ENCODE measurements around the gene TTLL9.

The TTLL9 gene

GRCh38 chr20:31877684-31878083, 7.2 kb downstream of the TTLL9 start:
- in situ Hi-C loops (cut with MboI; ENCODE audit: low sequenced_read_pairs), result no loop called here

GRCh38 chr20:31879143-31879987, 8.9 kb downstream of the TTLL9 start:
- in situ Hi-C loops (cut with MboI; ENCODE audit: low sequenced_read_pairs), result no loop called here

DNA sequence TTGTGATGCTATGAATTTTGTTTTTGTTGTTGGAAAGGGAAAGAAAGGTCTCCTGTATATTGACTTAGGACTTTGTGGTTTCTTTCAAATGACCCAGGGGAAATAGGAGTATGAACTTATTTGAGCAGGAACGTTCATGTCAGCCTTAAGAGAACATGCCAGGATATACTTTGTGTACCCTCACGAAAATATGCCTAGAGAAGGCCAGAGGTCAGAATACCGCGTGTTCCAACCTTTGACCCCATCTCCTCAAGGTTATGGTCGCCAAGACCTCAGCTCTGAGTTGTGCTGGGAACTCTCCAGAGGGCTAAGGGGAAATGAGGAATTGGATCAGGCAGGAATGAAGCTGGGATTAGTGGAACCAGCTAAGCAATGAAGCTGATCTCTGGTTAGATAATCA, 11.5 kb downstream of the TTLL9 start:
- in situ Hi-C loops (cut with MboI; ENCODE audit: low sequenced_read_pairs), result no loop called here

- in situ Hi-C loops (cut with MboI; ENCODE audit: low sequenced_read_pairs), result no loop called here
Observed at GRCh38 chr20:31883829-31884228, 13.4 kb downstream of the TTLL9 start.

- in situ Hi-C loops (cut with MboI; ENCODE audit: low sequenced_read_pairs), result no loop called here
Observed at GRCh38 chr20:31890646-31891045, 20.2 kb downstream of the TTLL9 start.

DNA sequence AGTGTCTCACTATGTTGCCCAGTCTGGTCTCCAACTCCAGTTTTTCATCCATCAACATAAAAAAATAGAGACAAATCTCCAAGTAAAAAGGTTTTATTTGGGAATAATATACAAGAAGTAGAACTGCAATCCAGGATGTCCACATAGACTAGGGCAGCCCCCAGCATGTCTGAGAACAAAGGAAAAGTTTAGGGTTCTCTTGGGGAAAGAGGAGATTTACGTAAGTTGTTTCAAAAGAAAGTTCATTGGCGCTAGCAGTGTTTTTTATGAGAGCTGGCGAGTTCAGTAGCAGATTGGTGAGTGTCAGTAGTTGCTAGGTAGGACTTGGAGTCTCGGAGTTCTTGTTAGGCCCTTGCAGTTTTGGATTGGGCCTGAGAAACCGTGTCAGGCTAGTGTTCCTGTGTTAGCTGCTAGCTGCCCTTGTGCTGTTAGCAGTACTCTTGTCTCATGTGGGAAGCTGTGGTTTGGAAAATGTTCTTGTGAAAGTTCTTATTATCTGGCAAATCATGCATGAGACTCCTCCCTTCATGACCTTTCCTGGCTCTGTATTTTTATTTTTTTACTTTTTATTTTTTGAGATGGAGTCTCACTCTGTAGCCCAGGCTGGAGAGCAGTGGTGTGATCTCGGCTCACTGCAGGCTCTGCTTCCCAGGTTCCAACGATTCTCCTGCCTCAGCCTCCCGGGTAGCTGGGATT, 24.7 kb downstream of the TTLL9 start:
- in situ Hi-C loops (cut with MboI; ENCODE audit: low sequenced_read_pairs), result no loop called here

DNA sequence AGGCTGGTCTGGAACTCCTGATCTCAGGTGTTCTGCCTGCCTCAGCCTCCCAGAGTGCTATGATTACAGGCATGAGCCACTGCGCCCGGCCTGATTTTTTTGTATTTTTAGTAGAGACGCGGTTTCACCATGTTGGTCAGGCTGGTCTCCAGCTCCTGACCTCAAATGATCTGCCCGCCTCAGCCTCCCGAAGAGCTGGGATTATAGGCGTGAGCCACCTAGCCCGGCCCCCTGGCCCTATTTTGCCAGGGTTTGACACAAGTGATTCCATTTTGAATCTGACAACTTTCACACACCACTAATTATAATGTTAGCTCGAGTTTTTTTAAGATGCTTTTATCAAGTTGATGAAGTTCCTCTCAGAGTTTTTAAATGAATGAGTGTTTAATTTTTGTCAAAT, 25.6 kb downstream of the TTLL9 start:
- in situ Hi-C loops (cut with MboI; ENCODE audit: low sequenced_read_pairs), result no loop called here

DNA sequence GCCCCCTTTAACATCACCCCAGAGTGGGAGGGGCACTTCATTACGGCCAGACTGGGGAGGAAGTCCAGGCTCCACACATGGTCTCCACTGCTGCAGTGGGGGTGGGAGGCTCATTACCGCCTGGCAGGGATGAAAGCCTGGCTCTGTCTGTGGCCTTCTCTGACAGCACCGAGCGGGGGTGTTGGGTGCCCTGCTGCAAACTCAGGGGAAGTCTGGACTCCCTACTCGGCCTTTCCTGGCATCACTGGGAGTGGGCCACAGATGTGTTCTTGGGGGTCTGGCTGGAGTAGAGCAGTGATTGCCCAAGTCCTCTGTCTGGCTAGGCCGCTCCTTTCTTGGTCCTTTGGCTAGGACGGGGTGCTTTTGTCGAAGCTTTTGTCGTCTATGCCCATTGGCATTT, 27.1 kb downstream of the TTLL9 start:
- in situ Hi-C loops (cut with MboI; ENCODE audit: low sequenced_read_pairs), result no loop called here

GRCh38 chr20:31901615-31902014, 31.2 kb downstream of the TTLL9 start:
- in situ Hi-C loops (cut with MboI; ENCODE audit: low sequenced_read_pairs), result no loop called here

- in situ Hi-C loops (cut with MboI; ENCODE audit: low sequenced_read_pairs), result no loop called here
Observed at GRCh38 chr20:31903627-31904386, 33.4 kb downstream of the TTLL9 start.

- in situ Hi-C loops (cut with MboI; ENCODE audit: low sequenced_read_pairs), result no loop called here
Observed at GRCh38 chr20:31906001-31906400, 35.6 kb downstream of the TTLL9 start.

DNA sequence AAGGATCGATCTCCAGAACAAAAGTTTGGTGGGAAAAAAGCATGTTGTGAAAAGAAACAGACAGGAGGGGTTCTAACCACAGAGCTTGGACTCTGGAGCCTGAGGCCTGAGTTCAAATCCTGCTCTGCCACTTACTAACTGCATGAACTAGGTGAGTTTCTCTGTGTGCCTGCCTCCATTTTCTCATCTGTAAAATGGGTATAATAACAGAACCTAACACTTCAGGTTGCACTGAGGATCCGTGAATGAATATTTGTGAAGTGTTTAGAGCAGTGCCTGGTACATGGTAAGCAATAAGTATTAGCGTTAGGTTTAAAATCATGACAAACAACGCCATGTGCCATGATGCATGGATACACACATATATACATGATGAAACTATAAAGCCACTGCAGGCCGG, 36.6 kb downstream of the TTLL9 start:
- in situ Hi-C loops (cut with MboI; ENCODE audit: low sequenced_read_pairs), result no loop called here

- in situ Hi-C loops (cut with MboI; ENCODE audit: low sequenced_read_pairs), result no loop called here
Observed at GRCh38 chr20:31908016-31908415, 37.6 kb downstream of the TTLL9 start.

DNA sequence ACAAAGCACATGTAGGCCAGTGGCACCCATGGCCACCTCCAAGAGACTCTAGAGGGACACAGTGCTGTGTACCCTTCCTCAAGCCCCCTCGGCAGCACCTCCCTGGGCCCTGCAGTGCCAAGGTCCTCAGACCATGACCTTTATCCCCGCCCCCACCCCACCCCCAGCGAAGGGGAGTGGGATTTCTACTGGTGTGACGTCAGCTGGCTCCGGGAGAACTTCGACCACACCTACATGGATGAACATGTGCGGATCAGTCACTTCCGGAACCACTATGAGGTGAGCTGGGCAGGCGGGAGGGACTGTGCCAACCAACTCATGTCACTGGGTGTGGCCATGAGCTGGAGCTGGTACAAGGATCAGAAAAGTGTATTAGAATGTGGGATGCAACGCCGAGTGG, 38.0 kb downstream of the TTLL9 start:
- in situ Hi-C loops (cut with MboI; ENCODE audit: low sequenced_read_pairs), result no loop called here

GRCh38 chr20:31909253-31910070, 39.0 kb downstream of the TTLL9 start:
- in situ Hi-C loops (cut with MboI; ENCODE audit: low sequenced_read_pairs), result no loop called here

DNA sequence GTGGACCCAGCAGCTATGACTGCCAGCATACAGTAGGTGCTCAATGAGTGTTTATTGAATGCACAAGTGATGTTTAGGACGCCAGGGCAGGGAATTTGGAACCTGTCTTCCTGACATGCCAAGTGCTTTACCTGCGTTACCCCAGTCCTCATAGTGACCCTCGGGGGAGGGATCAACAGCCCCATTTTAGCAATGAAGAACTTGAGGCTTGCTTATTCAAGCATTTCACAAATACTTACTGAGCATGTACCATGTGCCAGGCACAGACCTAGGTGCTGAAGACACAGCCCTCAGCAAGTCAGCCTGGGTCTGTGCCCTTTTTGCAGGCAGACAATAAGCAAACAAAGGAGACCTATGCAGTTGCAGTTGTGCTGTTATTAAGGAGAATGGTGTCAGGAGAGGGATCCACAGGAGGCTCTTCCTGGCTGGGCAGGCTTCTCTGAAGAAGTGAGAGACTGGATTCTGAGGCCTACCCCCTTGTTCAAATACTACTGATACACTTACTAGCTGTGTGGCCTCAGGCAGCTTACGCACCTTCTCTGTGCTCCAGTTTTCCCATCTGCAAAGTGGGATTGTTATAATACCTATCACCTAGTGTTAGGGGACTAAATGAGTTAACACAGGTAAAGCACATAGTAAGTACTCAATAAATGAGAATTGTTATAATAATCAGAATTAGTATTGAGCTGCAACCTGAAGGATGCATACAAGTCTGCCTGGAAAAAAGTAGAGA, 39.8 kb downstream of the TTLL9 start:
- in situ Hi-C loops (cut with MboI; ENCODE audit: low sequenced_read_pairs), result no loop called here

DNA sequence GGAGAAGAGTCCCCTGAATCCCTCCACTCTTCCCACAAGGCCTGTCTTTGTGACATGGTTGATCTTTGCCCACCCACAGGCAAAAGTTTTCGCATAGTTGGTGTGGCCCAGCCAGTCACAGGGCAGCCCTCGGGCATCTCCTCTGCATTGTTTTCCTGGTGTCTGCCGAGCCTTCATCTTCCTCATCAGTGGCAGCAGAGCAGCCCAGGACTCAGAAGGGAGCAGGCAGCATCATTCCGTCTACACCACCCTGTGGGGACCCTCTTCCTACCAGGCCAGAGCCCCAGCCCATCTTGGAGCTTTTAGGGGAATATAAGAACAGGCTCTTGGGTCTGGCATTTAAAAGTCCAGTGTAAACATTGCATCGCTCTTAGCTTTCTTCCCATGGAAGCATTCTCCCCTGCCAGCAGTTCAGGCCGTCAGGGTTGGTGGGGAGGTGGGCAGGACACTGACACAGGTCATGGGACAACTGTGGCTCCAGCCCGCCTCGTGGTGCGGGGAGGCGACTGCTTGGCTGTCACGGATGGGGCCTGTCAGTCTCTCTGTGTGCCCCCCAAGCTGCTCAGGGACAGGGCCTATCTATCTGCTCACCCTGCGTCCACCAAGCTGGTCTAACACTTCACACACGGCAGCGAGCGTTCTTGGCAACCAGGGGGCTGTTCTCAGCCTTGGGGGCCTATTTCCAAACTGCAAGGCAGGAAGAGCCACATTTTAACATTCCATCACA, 43.2 kb downstream of the TTLL9 start:
- in situ Hi-C loops (cut with MboI; ENCODE audit: low sequenced_read_pairs), result no loop called here

GRCh38 chr20:31914170-31914569, 43.7 kb downstream of the TTLL9 start:
- in situ Hi-C loops (cut with MboI; ENCODE audit: low sequenced_read_pairs), result no loop called here

DNA sequence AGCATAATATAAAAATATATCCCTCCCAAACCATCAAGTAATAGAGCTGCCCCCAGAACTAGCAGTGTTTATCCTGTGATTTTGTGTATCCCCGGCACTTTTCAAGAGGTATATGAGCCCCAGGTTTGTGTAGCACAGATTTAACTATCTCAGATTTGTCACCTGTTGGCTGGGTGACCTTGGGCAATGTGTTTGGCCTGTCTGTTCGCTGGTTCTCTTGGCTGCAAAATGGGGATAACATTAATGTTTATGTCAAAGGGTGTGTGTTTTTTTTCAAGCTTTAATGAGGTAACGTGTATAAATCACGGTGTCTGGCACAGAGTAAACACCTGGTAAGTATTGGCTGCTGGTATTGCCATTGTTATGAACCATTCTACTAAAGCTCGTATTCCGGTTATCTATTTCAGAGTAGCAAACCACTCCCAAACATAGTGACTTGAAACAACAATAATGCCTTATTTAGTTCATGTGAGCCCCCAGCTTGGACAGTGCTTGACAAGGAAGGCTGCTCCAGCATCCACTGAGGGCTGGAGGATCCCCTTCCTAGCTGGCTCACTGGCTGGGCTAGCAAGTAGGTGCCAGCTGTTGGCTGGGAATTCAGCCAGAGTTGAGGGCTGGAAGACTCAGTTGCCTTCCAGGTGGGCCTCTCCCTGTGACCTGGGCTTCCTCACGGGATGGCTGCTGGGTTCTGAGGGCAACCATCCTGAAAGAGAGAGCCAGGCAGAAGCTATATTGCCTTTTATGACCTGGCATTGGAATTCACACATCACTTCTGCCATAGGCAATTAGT, 45.3 kb downstream of the TTLL9 start:
- in situ Hi-C loops (cut with MboI; ENCODE audit: low sequenced_read_pairs), result no loop called here

Measured in HL-60/S4 treated with phorbol 12-myristate 13-acetate at 8.2 ng/mL for 4 days and 3 days (cell line).